GM18867 (cell line): ENCODE data around the gene ECM2.

Source experiments
- ATAC-seq: cut with Tn5 transposase; IDR thresholded peaks from one replicate; pipeline ENCODE4 v1.9.1; 2021; ENCODE audit warnings: mild to moderate bottlenecking, moderate library complexity; ENCODE audit not compliant: unreplicated experiment

ECM2 gene

DNA sequence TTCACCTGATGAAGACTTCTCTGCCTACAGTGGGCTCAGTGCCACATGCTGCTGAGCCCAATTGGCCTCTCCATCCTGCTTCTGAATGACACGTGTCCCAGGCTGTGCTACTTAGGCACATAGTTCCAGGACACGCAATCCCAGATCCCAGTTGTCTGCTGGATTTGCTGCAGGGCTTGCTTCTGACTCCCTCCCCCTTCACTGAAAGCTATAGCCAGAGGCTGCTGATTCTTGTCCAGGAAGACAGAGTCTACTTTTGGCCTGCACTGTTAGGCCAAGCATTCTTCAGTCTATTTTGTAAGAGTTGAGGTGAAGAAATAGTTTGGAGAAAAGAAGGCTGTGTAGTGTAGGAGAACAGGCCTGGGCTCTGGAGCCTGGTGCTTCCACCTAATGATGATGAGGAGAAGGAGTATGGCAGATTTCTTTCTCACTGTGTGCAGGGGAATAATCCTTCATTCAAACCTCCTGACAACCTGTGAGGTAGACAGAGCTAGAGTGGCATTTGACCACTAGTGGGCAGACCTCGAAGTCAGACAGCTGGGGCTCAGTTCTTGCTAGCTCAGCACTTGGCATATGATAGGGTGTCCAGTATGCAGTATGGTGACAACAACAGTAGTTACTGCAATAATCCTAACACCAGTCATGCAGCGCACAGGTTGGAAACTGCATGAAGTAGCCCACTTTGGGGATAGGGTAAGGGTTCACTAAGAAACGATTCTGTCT, 34.0 kb downstream of the ECM2 start:
- no peak for ATAC-seq

DNA sequence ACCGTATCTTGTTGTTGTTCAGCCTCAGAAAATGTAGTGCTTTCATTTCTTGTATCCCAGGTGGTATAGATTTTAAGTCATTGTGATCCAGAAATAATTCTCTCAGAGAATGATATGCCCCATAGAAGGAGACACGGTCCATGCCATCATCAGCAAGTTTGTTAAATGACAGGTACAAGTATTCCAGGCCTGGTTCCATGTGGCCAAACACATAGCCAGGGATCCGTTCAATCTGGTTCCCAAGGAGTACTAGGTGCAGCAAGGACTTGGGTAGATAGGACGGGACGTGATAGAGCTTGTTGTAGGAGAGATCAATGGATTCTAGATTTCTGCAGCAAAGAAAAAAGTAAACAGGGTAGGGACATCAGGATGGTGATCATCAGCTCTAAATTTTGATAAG, 35.1 kb downstream of the ECM2 start:
- ATAC-seq, result no peak

DNA sequence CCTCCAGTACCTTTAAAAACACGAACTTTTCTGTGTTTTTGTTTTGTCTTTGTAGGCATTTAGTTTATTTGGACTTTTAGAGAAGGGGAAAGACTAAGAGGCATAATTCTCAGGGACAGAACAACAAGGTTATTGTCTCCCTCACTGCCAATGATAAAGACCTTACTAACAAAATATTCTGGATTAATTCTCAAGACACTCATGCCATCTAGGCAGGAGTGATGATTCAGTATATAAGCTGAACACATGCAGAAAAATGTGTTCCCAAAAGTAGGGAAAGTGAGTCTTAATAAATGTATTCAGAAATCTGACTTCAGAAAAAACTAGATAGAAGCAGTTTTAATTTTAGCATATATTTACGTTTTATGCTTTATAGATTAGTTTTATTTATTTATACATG, 36.1 kb downstream of the ECM2 start:
- no peak for ATAC-seq

- ATAC-seq, result no peak
Observed at GRCh38 chr9:92496396-92497176, 39.2 kb downstream of the ECM2 start.

- no peak for ATAC-seq
Observed at GRCh38 chr9:92494856-92495255, 40.9 kb downstream of the ECM2 start.

DNA sequence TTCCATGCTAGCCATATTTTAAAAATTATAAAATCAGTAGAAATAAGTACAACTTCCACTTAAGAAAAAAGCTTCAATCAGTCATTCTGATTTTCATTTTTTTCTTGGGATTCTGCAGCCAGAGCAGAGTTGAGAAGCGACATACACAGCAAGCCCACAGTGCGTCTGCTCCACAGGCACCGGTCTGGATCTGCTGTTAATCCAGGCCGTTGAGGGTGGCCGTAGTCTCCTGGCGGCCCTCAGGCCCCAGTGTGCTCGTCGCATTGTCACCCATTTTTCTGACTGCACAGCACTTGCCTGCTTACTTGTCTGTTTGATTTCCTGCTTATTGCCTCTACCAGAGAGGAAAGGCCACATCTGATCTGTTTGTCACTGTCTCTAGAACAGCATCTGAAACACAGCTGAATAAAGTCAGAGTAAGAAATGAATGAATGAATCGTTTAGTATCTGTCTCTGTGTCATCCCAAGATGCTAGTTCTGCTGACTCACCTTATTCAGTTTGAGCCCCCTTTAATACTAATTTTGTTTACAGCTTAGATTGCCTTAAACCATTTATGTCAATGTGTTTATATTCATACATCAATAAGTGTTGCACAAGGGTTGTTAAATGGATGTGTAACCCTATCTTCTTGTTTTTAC, 41.9 kb downstream of the ECM2 start:
- no peak for ATAC-seq

GRCh38 chr9:92492781-92493401, 42.9 kb downstream of the ECM2 start:
- ATAC-seq, result no peak

- ATAC-seq, result no peak
Observed at GRCh38 chr9:92488681-92489550, 46.9 kb downstream of the ECM2 start.

GRCh38 chr9:92486371-92486770, 49.4 kb downstream of the ECM2 start:
- ATAC-seq, result no peak

DNA sequence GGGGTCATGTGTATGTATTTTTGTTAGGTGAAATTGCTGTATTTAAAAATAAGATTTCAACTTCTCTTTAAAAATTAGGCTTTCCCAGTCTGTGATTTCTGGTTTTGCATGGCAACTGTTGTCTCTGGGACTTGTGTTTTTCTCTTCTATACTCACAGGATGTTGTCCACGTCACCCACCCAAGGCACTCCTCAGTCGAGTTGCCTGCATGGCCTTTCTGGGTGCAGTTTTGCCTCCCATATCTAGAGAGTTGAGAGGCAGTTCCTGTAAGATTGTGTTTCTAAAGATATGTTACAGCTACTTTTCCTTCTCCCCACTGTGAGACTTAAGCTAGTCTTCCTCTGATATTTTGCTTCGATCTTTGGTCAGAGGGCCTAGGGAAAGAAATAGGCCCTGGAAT, 51.2 kb downstream of the ECM2 start:
- ATAC-seq, result no peak

DNA sequence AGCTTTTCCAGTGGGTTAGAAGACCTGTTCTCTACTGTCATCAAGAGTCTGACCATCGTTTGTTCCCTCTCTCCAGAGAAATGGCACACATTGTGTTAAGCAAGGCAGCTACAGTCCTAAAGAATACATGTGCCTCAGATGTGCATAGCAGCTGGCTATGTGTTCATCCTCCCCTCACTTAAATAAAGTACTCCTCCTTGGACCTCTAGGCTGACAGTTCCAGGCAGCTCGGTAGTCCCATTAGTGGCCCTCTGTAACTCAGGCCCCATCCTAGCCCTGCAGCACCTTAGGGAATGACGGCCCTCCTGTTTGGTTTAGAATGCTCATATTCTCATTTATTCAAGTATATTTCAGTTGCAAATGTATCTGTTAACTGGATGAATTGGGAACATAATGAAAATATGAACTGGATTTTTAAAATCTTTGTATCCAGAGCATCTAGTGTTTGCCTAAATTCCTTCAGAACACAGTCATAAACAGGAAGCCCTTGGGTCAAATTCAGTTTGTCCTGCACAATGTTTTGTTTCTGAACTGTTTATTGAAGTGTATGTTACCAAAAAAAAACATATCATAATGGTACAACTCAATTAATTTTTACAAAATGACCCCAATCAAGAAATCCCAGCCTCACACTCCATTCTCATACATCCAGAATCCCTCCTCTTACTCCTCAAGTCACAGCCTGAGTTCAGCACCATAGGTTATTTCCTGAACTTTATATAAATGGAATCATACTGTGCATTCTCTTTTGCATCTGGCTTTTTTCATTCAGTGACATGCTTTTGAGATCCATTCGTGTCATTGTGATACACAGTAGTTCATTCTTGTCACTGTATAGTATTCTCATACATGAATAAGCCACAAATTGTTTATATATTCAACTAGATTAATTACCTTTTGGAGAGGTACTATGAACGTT, 51.9 kb downstream of the ECM2 start:
- no peak for ATAC-seq

- ATAC-seq, result no peak
Observed at GRCh38 chr9:92482805-92483204, 53.0 kb downstream of the ECM2 start.

- ATAC-seq, result no peak
Observed at GRCh38 chr9:92482329-92482728, 53.5 kb downstream of the ECM2 start, which contains the start of gene ASPN. TSS of gene ASPN (minus strand) at chr9:92482506.

GRCh38 chr9:92480986-92481633, 54.7 kb downstream of the ECM2 start:
- no peak for ATAC-seq

GRCh38 chr9:92480291-92480771, 55.5 kb downstream of the ECM2 start:
- ATAC-seq, result no peak

GRCh38 chr9:92479346-92479745, 56.4 kb downstream of the ECM2 start:
- ATAC-seq, result no peak

DNA sequence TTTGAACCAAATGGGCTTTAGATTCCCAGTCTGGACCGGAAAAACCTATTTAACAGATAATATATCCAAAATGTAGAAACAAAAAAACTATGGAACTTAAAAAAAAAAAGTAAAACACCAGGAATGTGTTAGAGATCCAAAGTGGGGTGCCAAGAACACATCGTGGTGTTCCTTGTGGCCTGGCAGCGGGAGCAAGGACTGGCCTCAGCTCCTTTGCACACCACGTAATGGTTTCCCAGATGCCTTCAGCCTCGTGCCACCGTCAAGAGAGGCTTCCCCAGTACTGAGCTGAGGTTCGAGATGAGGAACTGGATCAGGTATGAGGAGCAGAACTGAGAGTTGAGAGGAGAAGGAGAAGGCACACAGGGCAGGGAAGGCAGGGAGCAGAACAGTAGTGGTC, 57.0 kb downstream of the ECM2 start:
- ATAC-seq, result no peak

GRCh38 chr9:92476962-92477361, 58.8 kb downstream of the ECM2 start:
- no peak for ATAC-seq

DNA sequence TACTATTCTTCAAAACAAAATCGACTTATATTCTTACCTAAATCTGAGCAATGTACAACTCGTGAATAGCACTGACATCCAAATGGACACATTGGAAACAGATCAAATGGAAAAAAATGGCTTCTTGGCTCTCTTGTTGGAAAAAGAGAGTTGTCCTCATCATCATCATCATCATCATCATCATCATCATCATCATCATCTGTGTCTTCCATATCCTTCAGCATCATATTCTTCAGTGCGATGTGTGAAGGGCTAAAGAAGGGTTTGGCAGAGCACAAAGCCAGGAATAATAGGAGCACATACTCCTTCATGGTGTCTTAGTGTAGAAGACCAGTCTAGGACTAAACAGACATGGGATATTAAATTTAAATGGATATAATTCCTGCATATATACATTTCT, 61.2 kb downstream of the ECM2 start:
- ATAC-seq, result no peak
